ENCODE measurements around the gene TTN. TPM values are rescaled to one million over a fixed set of nuclear protein-coding genes. Genes with fewer than 3 reads are reported as not detected.

Gene TTN
- total and polyA plus RNA-seq, 2 of the 4 experiments (the other 2 are of a cell fraction), result 0.02 to 0.18 TPM

- Histone ChIP-seq H3K9ac (ENCODE audit: low read depth, low read length) (no peak overlapping the region), H3K18ac (ENCODE audit: low read depth, low read length) (no peak overlapping the region), H2AFZ (replicated peaks; ENCODE audit: low read length, poor library complexity) (no peak overlapping the region), H2BK20ac (ENCODE audit: low read depth, low read length) (no peak overlapping the region), H2BK5ac (ENCODE audit: low read depth, low read length, poor library complexity, severe bottlenecking) (no peak overlapping the region), H3K14ac (replicated peaks; ENCODE audit: low read depth, low read length) (no peak overlapping the region), H4K91ac (ENCODE audit: insufficient read depth, low read depth, low read length) (no peak overlapping the region), H2AK9ac (replicated peaks; ENCODE audit: low read depth, low read length, poor library complexity) (no peak overlapping the region), H4K5ac (ENCODE audit: low read depth, low read length) (no peak overlapping the region), H3K4ac (ENCODE audit: low read depth, low read length) (no peak overlapping the region), H3K9me1 (ENCODE audit: insufficient read depth, low read length) (no peaks in the 10 kb centered on the region), H2BK15ac (ENCODE audit: low read depth, low read length) (no peak overlapping the region), H3K9me3 (ENCODE audit: control insufficient read depth, insufficient read depth, low read length) (no peaks in the 10 kb centered on the region), H3K36me3 (ENCODE audit: control insufficient read depth, insufficient read depth, low read length) (no peaks in the 10 kb centered on the region), H3K23ac (ENCODE audit: low read depth, low read length) (no peak overlapping the region), H3K56ac (ENCODE audit: extremely low read depth, insufficient read depth, low read length) (no peak overlapping the region), H4K8ac (ENCODE audit: low read depth in 2 of 2, low read length in 2 of 2) (no peak overlapping the region), H3K4me1 (ENCODE audit: control insufficient read depth, insufficient read depth, low read length) (no peaks in the 10 kb centered on the region), H3K4me2 (ENCODE audit: low read depth, low read length) (no peak overlapping the region), H3K27ac (ENCODE audit: insufficient read depth, low read length) (no peak overlapping the region), H3K27me3 (ENCODE audit: control insufficient read depth, insufficient read depth, low read length) (no peaks in the 10 kb centered on the region; the same call in 1 of the 2 replicates), H2BK120ac (ENCODE audit: low read depth, low read length) (no peak overlapping the region), H2AK5ac (ENCODE audit: low read depth, low read length) (no peak overlapping the region), H3K4me3 (ENCODE audit: insufficient read depth, low read depth, low read length) (no peak overlapping the region), H3K79me1 (ENCODE audit: low read depth in 1 of 2, low read length in 2 of 2) (no peaks in the 10 kb centered on the region), H4K20me1 (ENCODE audit: insufficient read depth, low read length) (no peaks in the 10 kb centered on the region)
- ATAC-seq (ENCODE audit: low read depth) (no peak), DNase-seq (no peak)
- ChIA-PET CTCF (interaction anchor here (0.5 to 0.6 kb wide), 2 partner anchors 90 to 345 kb away, joined by 3 to 5 read pairs; no protein-coding TSS in a partner anchor), POLR2A (ENCODE audit: unreplicated experiment) (no interaction called here)
- 100% methylated on average over 1 of the region's 11 CpGs; no CpG with 5 or more reads in 1 of the 2 experiments for WGBS, 2 experiments (ENCODE audit: extremely low coverage in 2 of 2, insufficient read length in 1 of 2)
- BruUV-seq (replicated peaks), result no TSS peak
- TF ChIP-seq MAFK (IDR thresholded peaks at IDR 0.05; ENCODE audit: low read depth, low read length) (no peak), RAD21 (IDR thresholded peaks at IDR 0.05; ENCODE audit: low read length) (no peak), MAZ (IDR thresholded peaks at IDR 0.05; ENCODE audit: borderline replicate concordance, low read depth, low read length) (no peak), USF2 (IDR thresholded peaks at IDR 0.05; ENCODE audit: low read depth, low read length) (no peak), ELK1 (IDR thresholded peaks at IDR 0.05; ENCODE audit: borderline replicate concordance, low read depth, low read length) (no peak), RCOR1 (IDR thresholded peaks at IDR 0.05; ENCODE audit: insufficient replicate concordance, low read length) (no peak), FOS (IDR thresholded peaks at IDR 0.05; ENCODE audit: low read depth, low read length) (no peak), CEBPB (IDR thresholded peaks at IDR 0.05; ENCODE audit: low read depth, low read length) (no peak), CHD1 (IDR thresholded peaks at IDR 0.05; ENCODE audit: low read depth, low read length) (no peak), RFX5 (IDR thresholded peaks at IDR 0.05; ENCODE audit: low read depth, low read length) (no peak), CTCF (conservative IDR thresholded peaks at IDR 0.05; ENCODE audit: low read depth, low read length) (no peak), SMC3 (IDR thresholded peaks at IDR 0.05; ENCODE audit: low read depth, low read length) (no peak), MXI1 (IDR thresholded peaks at IDR 0.05; ENCODE audit: borderline replicate concordance, low read depth, low read length) (no peak), BHLHE40 (IDR thresholded peaks at IDR 0.05; ENCODE audit: low read depth, low read length) (no peak), POLR2A (IDR thresholded peaks at IDR 0.05; ENCODE audit: low read depth, low read length) (no peak), NFE2L2 (IDR thresholded peaks at IDR 0.05; ENCODE audit: low read depth, low read length) (no peak)
- in situ Hi-C loops (cut with MboI; ENCODE audit: low sequenced_read_pairs), result no loop called here
- dilution Hi-C loops (cut with HindIII; ENCODE audit: low sequenced_read_pairs, unreplicated experiment), result no loop called here
- intact Hi-C loops (cut with micrococcal nuclease), result no loop called here
These were observed 177.8 kb downstream of the TTN start for GRCh38 chr2:178629463-178629862.

Data from IMR-90 (cell line).